Measurements from ENCODE around the gene C3. TPM values are rescaled to one million over a fixed set of nuclear protein-coding genes. Genes with fewer than 3 reads are reported as not detected.

The C3 gene
- total RNA-seq, 2 donors from 2014 or later, result 320 to 382 TPM

DNA sequence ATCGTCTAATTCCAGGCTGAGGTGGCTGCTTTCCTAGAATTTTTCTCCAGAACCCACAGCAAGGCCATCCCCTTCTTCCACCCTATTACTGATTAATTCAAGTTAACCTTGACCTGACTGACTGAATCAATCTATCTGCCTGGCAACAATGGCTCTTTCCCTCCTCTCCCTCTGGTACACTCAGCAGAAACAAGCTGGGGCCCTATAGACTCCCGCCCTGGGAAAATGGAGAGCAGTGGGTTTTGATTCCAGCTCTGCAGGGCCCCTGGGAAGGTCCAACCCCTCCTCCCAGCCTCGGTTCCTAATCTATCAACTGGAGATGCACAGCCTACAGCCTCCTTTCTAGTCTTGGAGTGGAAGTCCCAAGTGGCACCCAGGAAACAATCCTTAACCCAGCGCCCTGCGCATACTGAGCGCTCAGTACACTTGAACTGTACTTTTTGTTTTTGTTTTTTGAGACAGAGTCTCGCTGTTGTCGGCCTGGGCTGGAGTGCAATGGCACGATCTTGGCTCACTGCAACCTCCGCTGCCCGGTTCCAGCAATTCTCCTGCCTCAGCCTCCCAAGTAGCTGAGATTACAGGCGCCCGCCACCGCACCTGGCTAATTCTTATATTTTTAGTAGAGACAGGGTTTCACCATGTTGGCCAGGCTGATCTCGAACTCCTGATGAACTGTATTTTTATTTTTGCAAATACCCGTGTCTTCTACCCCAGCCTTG lies 5.2 kb upstream of the C3 start:
- Histone ChIP-seq H3K4me3 (no peak overlapping the region), H3K4me1 (peaks cover 79% of the 10 kb centered on the region), H3K9me3 (no peaks in the 10 kb centered on the region), H3K36me3 (replicated peaks in 1 of 2; ENCODE audit: insufficient read depth in 1 of 2, low read depth in 2 of 2) (no peaks in the 10 kb centered on the region), H3K27me3 (no peaks in the 10 kb centered on the region), H3K27ac (peak overlapping the region; percentile 62 to 86 (median 80))
- no peak for TF ChIP-seq POLR2A (IDR thresholded peaks at IDR 0.05)
- TF ChIP-seq, protein P1, sequence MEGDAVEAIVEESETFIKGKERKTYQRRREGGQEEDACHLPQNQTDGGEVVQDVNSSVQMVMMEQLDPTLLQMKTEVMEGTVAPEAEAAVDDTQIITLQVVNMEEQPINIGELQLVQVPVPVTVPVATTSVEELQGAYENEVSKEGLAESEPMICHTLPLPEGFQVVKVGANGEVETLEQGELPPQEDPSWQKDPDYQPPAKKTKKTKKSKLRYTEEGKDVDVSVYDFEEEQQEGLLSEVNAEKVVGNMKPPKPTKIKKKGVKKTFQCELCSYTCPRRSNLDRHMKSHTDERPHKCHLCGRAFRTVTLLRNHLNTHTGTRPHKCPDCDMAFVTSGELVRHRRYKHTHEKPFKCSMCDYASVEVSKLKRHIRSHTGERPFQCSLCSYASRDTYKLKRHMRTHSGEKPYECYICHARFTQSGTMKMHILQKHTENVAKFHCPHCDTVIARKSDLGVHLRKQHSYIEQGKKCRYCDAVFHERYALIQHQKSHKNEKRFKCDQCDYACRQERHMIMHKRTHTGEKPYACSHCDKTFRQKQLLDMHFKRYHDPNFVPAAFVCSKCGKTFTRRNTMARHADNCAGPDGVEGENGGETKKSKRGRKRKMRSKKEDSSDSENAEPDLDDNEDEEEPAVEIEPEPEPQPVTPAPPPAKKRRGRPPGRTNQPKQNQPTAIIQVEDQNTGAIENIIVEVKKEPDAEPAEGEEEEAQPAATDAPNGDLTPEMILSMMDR (IDR thresholded peaks at IDR 0.05), result no peak
- 70 to 81% methylated on average over 16 of the region's 16 CpGs for WGBS, 2 donors
- ATAC-seq (peak; percentile 66), DNase-seq (peak in 1 of 4 donors; percentile 55)
- intact Hi-C loops (cut with DNase I), result no loop called here

DNA sequence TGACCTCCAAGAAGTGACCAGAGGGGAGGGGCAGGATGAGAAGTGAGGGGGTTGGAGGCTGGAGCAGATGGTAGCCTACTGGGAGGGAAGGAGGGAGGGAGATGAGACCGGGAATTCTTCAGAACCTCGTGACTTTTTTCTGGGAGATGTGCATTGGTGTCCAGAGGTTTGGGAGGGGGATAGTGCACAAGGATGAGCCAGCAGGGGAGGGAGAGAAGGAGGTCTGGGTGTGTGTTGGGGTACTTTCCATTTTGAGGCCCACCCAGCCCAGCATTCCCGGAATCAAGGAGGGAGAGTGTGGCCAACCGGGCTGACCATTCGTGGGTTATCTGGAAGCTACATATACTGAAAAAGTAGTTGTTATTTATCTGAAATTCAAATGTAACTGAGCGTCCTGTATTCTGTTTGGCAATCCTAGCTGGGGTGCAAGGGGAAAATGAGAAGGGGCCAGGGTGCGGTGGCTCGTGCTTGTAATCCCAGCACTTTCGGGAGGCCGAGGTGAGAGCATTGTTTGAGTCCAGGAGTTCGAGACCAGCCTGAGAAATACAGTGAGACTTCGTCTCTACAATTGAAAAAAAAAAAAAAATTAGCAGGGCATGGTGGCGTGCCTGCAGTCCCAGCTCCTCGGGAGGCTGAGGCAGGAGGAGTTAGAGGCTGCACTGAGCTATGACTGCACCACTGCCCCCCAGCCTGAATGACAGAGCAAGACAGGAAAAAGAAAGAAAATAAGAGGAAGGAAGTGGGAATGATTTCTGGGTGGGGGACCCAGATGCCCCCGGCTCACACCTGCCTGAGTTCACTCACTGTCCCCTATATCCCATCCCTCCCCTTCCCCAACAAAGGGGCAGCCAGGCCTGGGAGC lies 4.4 kb upstream of the C3 start:
- ATAC-seq, result no peak
- H3K4me1 ChIP-seq, result peaks cover 86% of the 10 kb centered on the region

DNA sequence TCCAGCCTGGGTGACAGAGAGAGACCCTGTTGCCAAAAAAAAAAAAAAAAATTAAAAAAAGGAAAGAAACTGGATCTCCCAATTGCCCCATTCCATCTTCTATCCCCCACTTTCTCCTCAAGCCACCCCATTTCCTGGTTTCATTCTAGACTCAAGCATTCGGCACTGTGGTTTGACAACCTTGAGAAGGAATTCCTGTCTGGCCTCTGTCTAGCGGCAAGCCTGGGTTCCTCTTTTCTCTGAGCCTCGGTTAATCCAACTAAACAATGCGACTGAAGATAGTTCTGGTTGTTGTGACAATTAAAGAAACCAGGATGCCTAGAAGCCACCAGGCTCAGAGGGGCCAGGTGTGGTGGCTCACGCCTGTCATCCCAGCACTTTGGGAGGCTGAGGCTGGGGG lies 3.3 kb upstream of the C3 start:
- Histone ChIP-seq H3K27me3 (no peaks in the 10 kb centered on the region), H3K36me3 (replicated peaks in 1 of 2; ENCODE audit: insufficient read depth in 1 of 2, low read depth in 2 of 2) (no peaks in the 10 kb centered on the region), H3K4me1 (peaks cover 94% of the 10 kb centered on the region), H3K27ac (peak overlapping the region in 3 of 4 donors; percentile 76 to 86 (median 84)), H3K4me3 (no peak overlapping the region), H3K9me3 (no peaks in the 10 kb centered on the region)
- ATAC-seq (no peak), DNase-seq (peak in 1 of 4 donors; percentile 39)
- WGBS, 2 donors, result 46 to 51% methylated on average over 4 to 5 of the region's 5 CpGs
- TF ChIP-seq, protein P1 (IDR thresholded peaks at IDR 0.05), result no peak
- intact Hi-C loops (cut with DNase I), result no loop called here

More for the DNA sequence above, 4.4 kb upstream of the C3 start:
- 62 to 67% methylated on average over 15 of the region's 15 CpGs for WGBS, 2 donors
- no peak for DNase-seq
- TF ChIP-seq, protein P1 (IDR thresholded peaks at IDR 0.05), result no peak
- no peak for TF ChIP-seq POLR2A (IDR thresholded peaks at IDR 0.05)
- Histone ChIP-seq H3K9me3 (no peaks in the 10 kb centered on the region), H3K36me3 (replicated peaks in 1 of 2; ENCODE audit: insufficient read depth in 1 of 2, low read depth in 2 of 2) (no peaks in the 10 kb centered on the region), H3K27me3 (no peaks in the 10 kb centered on the region), H3K27ac (peak overlapping the region; percentile 62 to 86 (median 80)), H3K4me3 (no peak overlapping the region)
- intact Hi-C loops (cut with DNase I), result no loop called here

- Histone ChIP-seq H3K27me3 (no peaks in the 10 kb centered on the region), H3K4me1 (peaks cover 95% of the 10 kb centered on the region), H3K36me3 (replicated peaks in 1 of 2; ENCODE audit: insufficient read depth in 1 of 2, low read depth in 2 of 2) (no peaks in the 10 kb centered on the region), H3K4me3 (no peak overlapping the region), H3K27ac (peak overlapping the region; percentile 65 to 86 (median 80)), H3K9me3 (no peaks in the 10 kb centered on the region)
- WGBS, 2 donors, result 8 to 23% methylated on average over 13 of the region's 13 CpGs
- intact Hi-C loops (cut with DNase I), result no loop called here
- peak; percentile 72 to 85 (median 78) for DNase-seq
- ATAC-seq, result peak; percentile 73
- TF ChIP-seq POLR2A (IDR thresholded peaks at IDR 0.05), result peak in 2 of 3 donors; percentile 31 to 48
- TF ChIP-seq, protein P1 (IDR thresholded peaks at IDR 0.05), result no peak
Observed at GRCh38 chr19:6723108-6723618, 2.7 kb upstream of the C3 start.
